IPS DF 19.7 (cell line): ENCODE results near the gene SUPT20HL2.
"Not testable (repeated sequence)": the region's sequence is repeated elsewhere in the genome, so short reads cannot be mapped to it uniquely, and the experiment has no call there.

Experiments used
- DNase-seq: peaks from one replicate; pipeline ENCODE4 v3.0.0-alpha.2; 2013; ENCODE audit warnings: low read depth, low spot score

SUPT20HL2 gene

GRCh38 chrX:24314019-24314635 lies at the start of gene SUPT20HL2:
Gene SUPT20HL2, minus strand, starts transcription at chrX:24314069. Its CDS starts 754 bp downstream, at chrX:24313315.
- no peak for DNase-seq

- not testable (repeated sequence) for DNase-seq
These were observed 48.3 kb upstream of the SUPT20HL2 start for GRCh38 chrX:24362089-24362745.

- no peak for DNase-seq
These were observed 46.4 kb upstream of the SUPT20HL2 start, which contains the start of gene SUPT20HL1 for GRCh38 chrX:24360272-24360671. Gene SUPT20HL1, plus strand, starts transcription at chrX:24360639. Its CDS starts 2,122 bp downstream, at chrX:24362761.

- DNase-seq, result no peak
These were observed 43.2 kb upstream of the SUPT20HL2 start for GRCh38 chrX:24357106-24357505.

GRCh38 chrX:24355095-24355494 lies 41.2 kb upstream of the SUPT20HL2 start:
- no peak for DNase-seq

- DNase-seq, result no peak
These were observed 36.3 kb upstream of the SUPT20HL2 start for GRCh38 chrX:24350217-24350616.

GRCh38 chrX:24347881-24348280 lies 34.0 kb upstream of the SUPT20HL2 start:
- DNase-seq, result no peak

GRCh38 chrX:24343719-24344118 lies 29.9 kb upstream of the SUPT20HL2 start:
- no peak for DNase-seq

GRCh38 chrX:24341795-24342194 lies 27.9 kb upstream of the SUPT20HL2 start:
- DNase-seq, result no peak

GRCh38 chrX:24340501-24340900 lies 26.6 kb upstream of the SUPT20HL2 start:
- DNase-seq, result no peak

- no peak for DNase-seq
These were observed 26.0 kb upstream of the SUPT20HL2 start for GRCh38 chrX:24339911-24340310.

- no peak for DNase-seq
These were observed 22.0 kb upstream of the SUPT20HL2 start for GRCh38 chrX:24335871-24336270.

- DNase-seq, result no peak
These were observed 20.6 kb upstream of the SUPT20HL2 start for GRCh38 chrX:24334461-24334860.

GRCh38 chrX:24333371-24333770 lies 19.5 kb upstream of the SUPT20HL2 start:
- DNase-seq, result no peak

GRCh38 chrX:24332878-24333277 lies 19.0 kb upstream of the SUPT20HL2 start:
- no peak for DNase-seq

- no peak for DNase-seq
These were observed 11.4 kb upstream of the SUPT20HL2 start for GRCh38 chrX:24325231-24325630.

GRCh38 chrX:24321741-24322395 lies 8.0 kb upstream of the SUPT20HL2 start:
- no peak for DNase-seq

GRCh38 chrX:24317567-24317966 lies 3.7 kb upstream of the SUPT20HL2 start:
- DNase-seq, result no peak

- DNase-seq, result no peak
These were observed 2.2 kb upstream of the SUPT20HL2 start for GRCh38 chrX:24316111-24316510.

GRCh38 chrX:24312249-24312607 lies 1.6 kb downstream of the SUPT20HL2 start:
- DNase-seq, result not testable (repeated sequence)

GRCh38 chrX:24311507-24312248 lies 2.2 kb downstream of the SUPT20HL2 start:
- not testable (repeated sequence) for DNase-seq

- DNase-seq, result not testable (repeated sequence)
These were observed 3.0 kb downstream of the SUPT20HL2 start for GRCh38 chrX:24310916-24311315.
